HepG2 (cell line): ENCODE data around the gene C1orf35. TPM values are rescaled to one million over a fixed set of nuclear protein-coding genes. Genes with fewer than 3 reads are reported as not detected.

Source experiments
- ATAC-seq: fragments of 200-7000 bp; cut with Tn5 transposase; 3 replicates; pipeline ENCODE4 v1.9.1; 2020; ENCODE audit warnings: mild to moderate bottlenecking, moderate library complexity
- BruUV-seq: library from RNA; stranded (reverse); fragments of 400-500 nt; replicated peaks from 2 replicates; lab custom pipeline; 2021; lab: Mats Ljungman, UMichigan
- CTCF ChIA-PET: fragments of 300-600 bp; formaldehyde crosslinking; extraction: SDS; loops from one replicate; lab custom pipeline; 2021; ENCODE audit warnings: low total read pairs, inconsistent platforms, low intra/inter-chr PET ratio; lab: Yijun Ruan, JAX
- POLR2A ChIA-PET: fragments of 350-600 bp; sonication (Branson Sonifier 250); formaldehyde crosslinking; loops from one replicate; lab custom pipeline; 2020; ENCODE audit warnings: antibody characterized with exemption, inconsistent platforms; lab: Yijun Ruan, JAX
- DNase-seq: peaks from one replicate; pipeline ENCODE4 v3.0.0-alpha.2; 2015; ENCODE audit warnings: low spot score
- FAIRE-seq: peaks from 3 replicates; lab custom pipeline; 2011; peaks lifted over from hg19 to GRCh38; lab: Jason Lieb, UNC
- H2AFZ ChIP-seq: one replicate; pipeline ENCODE4 v1.6.1; 2011; ENCODE audit warnings: low read length, inconsistent platforms
- H3K27ac ChIP-seq: fragments of 300-600 bp; 3 replicates; pipeline ENCODE4 v1.8.0; 2011; ENCODE audit warnings: mixed run types, mild to moderate bottlenecking, mixed read lengths, low read length, inconsistent platforms; ENCODE audit not compliant: insufficient read depth; ENCODE audit errors: extremely low read length
- H3K27me3 ChIP-seq, 2 experiments: fragments of 200-600 bp in 1 of 2; 2 replicates in 1 of 2; 3 replicates in 1 of 2; pipeline versions ENCODE4 v1.6.0 to v1.8.0; 2011; ENCODE audit warnings: low read length in 2 of 2, mild to moderate bottlenecking in 2 of 2, moderate library complexity in 2 of 2, inconsistent platforms in 1 of 2; ENCODE audit not compliant: insufficient read depth in 2 of 2, control insufficient read depth in 1 of 2
- H3K36me3 ChIP-seq, 2 experiments: fragments of 200-600 bp in 1 of 2; replicated peaks in 1 of 2; 2 replicates in 1 of 2; 3 replicates in 1 of 2; pipeline versions ENCODE4 v1.5.1 to v1.8.0; 2011; ENCODE audit warnings: low read length in 2 of 2, inconsistent platforms in 1 of 2; ENCODE audit not compliant: insufficient read depth in 2 of 2, control insufficient read depth in 1 of 2
- H3K4me1 ChIP-seq: 2 replicates; pipeline ENCODE4 v1.5.1; 2012; ENCODE audit warnings: low read length, inconsistent platforms; ENCODE audit not compliant: insufficient read depth
- H3K4me2 ChIP-seq: 2 replicates; pipeline ENCODE4 v1.6.0; 2011; ENCODE audit warnings: low read depth, low read length, inconsistent platforms
- H3K4me3 ChIP-seq, 3 experiments: fragments of 200-600 bp in 1 of 3; sonication (generic), shearing (Covaris generic) in 1 of 3; replicated peaks in 1 of 3; 2 replicates each; pipeline ENCODE4 v1.5.1; 2011 to 2016; ENCODE audit warnings: low read length in 3 of 3, inconsistent platforms in 2 of 3, low read depth in 2 of 3, mild to moderate bottlenecking in 2 of 3, control low read depth in 1 of 3, mixed read lengths in 1 of 3; ENCODE audit not compliant: insufficient read depth in 1 of 3
- H3K79me2 ChIP-seq: one replicate; pipeline ENCODE4 v1.6.1; 2011; ENCODE audit warnings: low read length, inconsistent platforms; ENCODE audit not compliant: insufficient read depth
- H3K9ac ChIP-seq: 2 replicates; pipeline ENCODE4 v1.6.0; 2011; ENCODE audit warnings: mild to moderate bottlenecking, low read depth, low read length, inconsistent platforms; ENCODE audit not compliant: insufficient read depth
- H3K9me3 ChIP-seq: 2 replicates; pipeline ENCODE4 v1.5.1; 2012; ENCODE audit warnings: mild to moderate bottlenecking, low read length
- H4K20me1 ChIP-seq: 2 replicates; pipeline ENCODE4 v1.6.0; 2011; ENCODE audit warnings: inconsistent platforms, mild to moderate bottlenecking, low read length, moderate library complexity; ENCODE audit not compliant: insufficient read depth
- ARNT2 ChIP-seq: sonication (generic); formaldehyde crosslinking; IDR thresholded peaks from 2 replicates; pipeline ENCODE4 v1.8.0; 2022; ENCODE audit warnings: mild to moderate bottlenecking, low read depth, missing genetic modification reagents, moderate library complexity
- KDM5B ChIP-seq: sonication (generic); formaldehyde crosslinking; IDR thresholded peaks from 2 replicates; pipeline ENCODE4 v1.4.0; 2020; ENCODE audit warnings: missing genetic modification reagents, mild to moderate bottlenecking, borderline replicate concordance
- NR3C1 ChIP-seq: sonication (generic); formaldehyde crosslinking; IDR thresholded peaks from 2 replicates; pipeline ENCODE4 v1.4.0; 2020; ENCODE audit warnings: missing genetic modification reagents
- PHF20 ChIP-seq: sonication (generic); formaldehyde crosslinking; IDR thresholded peaks from 2 replicates; pipeline ENCODE4 v1.5.0; 2020; ENCODE audit warnings: mild to moderate bottlenecking, missing genetic modification reagents
- SALL1 ChIP-seq: sonication (generic); formaldehyde crosslinking; IDR thresholded peaks from 2 replicates; pipeline ENCODE4 v1.8.0; 2022; ENCODE audit warnings: mild to moderate bottlenecking, missing genetic modification reagents
- SOX5 ChIP-seq: IDR thresholded peaks from 2 replicates; pipeline ENCODE4 v1.6.1; 2016; ENCODE audit warnings: borderline replicate concordance
- TBX2 ChIP-seq: sonication (generic); formaldehyde crosslinking; IDR thresholded peaks from 2 replicates; pipeline ENCODE4 v1.5.0; 2020; ENCODE audit warnings: missing genetic modification reagents, mild to moderate bottlenecking, borderline replicate concordance
- TGIF2 ChIP-seq: IDR thresholded peaks from 2 replicates; pipeline ENCODE4 v1.6.1; 2016; ENCODE audit warnings: control low read depth, missing compliant biosample characterization
- ZNF550 ChIP-seq: sonication (generic); formaldehyde crosslinking; IDR thresholded peaks from 2 replicates; pipeline ENCODE4 v1.4.0; 2020; ENCODE audit warnings: mild to moderate bottlenecking, missing genetic modification reagents, borderline replicate concordance
- ZNF569 ChIP-seq: sonication (generic); formaldehyde crosslinking; IDR thresholded peaks from 2 replicates; pipeline ENCODE4 v1.5.0; 2020; ENCODE audit warnings: mild to moderate bottlenecking, missing genetic modification reagents, moderate library complexity, borderline replicate concordance
- ZNF713 ChIP-seq: sonication (generic); formaldehyde crosslinking; IDR thresholded peaks from 2 replicates; pipeline ENCODE4 v1.4.0; 2020; ENCODE audit warnings: mild to moderate bottlenecking, missing genetic modification reagents
- ZNF782 ChIP-seq: sonication (generic); formaldehyde crosslinking; IDR thresholded peaks from 2 replicates; pipeline ENCODE4 v1.4.0; 2020; ENCODE audit warnings: missing genetic modification reagents, mild to moderate bottlenecking, borderline replicate concordance
- WGBS: methylation state at CpG from one replicate; pipeline ENCODE4 v1.1.6; 2017; ENCODE audit warnings: low lambda C conversion rate; 5-methylcytosine and 5-hydroxymethylcytosine counted together
- in situ Hi-C: cut with HindIII; loops from 2 replicates; pipeline ENCODE4 v1.10.0; 2017; ENCODE audit warnings: low pct_unique_long_range_greater_than_20kb; ENCODE audit not compliant: extremely low pct_ligation_motif_present
- intact Hi-C: fragments of 100-400 bp; cut with micrococcal nuclease; formaldehyde crosslinking; loops from one replicate; pipeline ENCODE4 v1.10.0; 2022; ENCODE audit not compliant: unreplicated experiment
- polyA plus RNA-seq, 8 experiments: library from polyadenylated mRNA; depleted of rRNA in 3 of 8; stranded (reverse) in 7 of 8; unstranded in 1 of 8; fragments of >200 nt; fragmentation: Illumina TruSeq in 4 of 8; extraction: Trizol in 4 of 8; gene quantifications; 2 replicates each; pipeline versions ENCODE4 v1.2.1 to v1.2.3, GENCODE V29; 2011 to 2016; ENCODE audit warnings: low read depth in 4 of 8, missing spikeins in 1 of 8, mixed read lengths in 1 of 8; ENCODE audit not compliant: insufficient read depth in 1 of 8
- total RNA-seq, 5 experiments: library from RNA; depleted of rRNA; stranded (reverse); fragments of >200 nt; fragmentation: Illumina TruSeq; extraction: Trizol; gene quantifications; 2 replicates each; pipeline ENCODE4 v1.2.3, GENCODE V29; 2016; ENCODE audit warnings: low read depth in 1 of 5
- TF ChIP-seq, protein P1 (sequence below): sonication (generic); formaldehyde crosslinking; IDR thresholded peaks from 2 replicates; pipeline ENCODE4 v1.5.1; 2020; ENCODE audit warnings: missing genetic modification reagents, mild to moderate bottlenecking, borderline replicate concordance
- TF ChIP-seq, protein P2 (sequence below): sonication (generic); formaldehyde crosslinking; IDR thresholded peaks from 2 replicates; pipeline ENCODE4; 2020; ENCODE audit warnings: missing genetic modification reagents, mild to moderate bottlenecking, borderline replicate concordance

The C1orf35 gene
- total and polyA plus RNA-seq, 2 of the 13 experiments (the other 11 are each of a cell fraction or from before 2014, with no cell fraction given), result 8.1 to 19.3 TPM

DNA sequence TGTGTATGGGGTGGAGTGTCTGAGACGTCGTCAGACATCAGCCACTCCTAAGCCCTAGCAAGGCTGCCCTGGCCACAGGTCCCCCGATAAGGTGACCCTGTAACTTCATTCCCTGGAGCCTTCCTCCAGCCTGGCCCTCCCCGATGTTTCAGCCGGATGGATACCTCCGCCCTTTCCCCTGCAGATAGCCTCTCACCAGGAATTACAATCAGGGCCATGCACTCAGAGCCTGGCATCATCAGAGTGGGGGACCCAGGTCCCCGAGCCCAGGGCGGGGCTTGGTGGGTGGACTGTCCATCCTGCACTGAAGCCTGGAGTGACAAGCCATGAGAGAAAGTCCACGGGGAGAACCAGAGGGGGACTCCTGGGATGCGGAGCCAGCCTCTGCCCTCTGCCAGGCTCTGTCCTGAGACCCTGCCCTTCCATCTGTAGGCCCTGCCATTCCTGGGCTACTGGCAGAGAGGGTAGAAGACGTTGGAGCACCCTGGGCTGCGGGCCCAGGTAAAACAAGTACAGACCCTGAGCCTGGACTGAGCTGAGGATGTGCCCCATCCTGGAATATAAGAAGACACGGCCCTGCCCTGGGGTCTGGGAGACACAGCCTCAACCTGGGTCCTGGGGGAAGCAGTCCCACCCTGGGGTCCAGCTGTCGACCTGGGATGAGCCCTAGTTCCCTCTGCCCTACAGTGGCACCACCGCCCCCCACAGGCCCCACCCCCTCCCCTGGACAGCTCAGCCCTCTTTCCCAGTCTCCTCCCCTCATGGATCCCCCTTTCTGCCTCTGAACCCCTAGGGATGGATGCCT lies 37.4 kb downstream of the C1orf35 start:
- Histone ChIP-seq H3K4me3 (no peak overlapping the region), H2AFZ (no peak overlapping the region), H3K9ac (no peak overlapping the region), H3K27me3 (peaks cover 10 to 44% of the 10 kb centered on the region in 2 experiments; a peak in 4 of 5 replicates), H3K79me2 (no peaks in the 10 kb centered on the region)
- ATAC-seq (no peak), DNase-seq (no peak)
- intact Hi-C loops, result no loop called here
- BruUV-seq, result no TSS peak
- WGBS, result 21% methylated on average over 6 of the region's 15 CpGs
- CTCF ChIA-PET, result no interaction called here
- TF ChIP-seq ZNF550 (no peak), KDM5B (CRISPR knock-in tag) (no peak), TGIF2 (CRISPR knock-in tag) (no peak), SOX5 (CRISPR knock-in tag) (no peak), ZNF569 (CRISPR knock-in tag) (no peak), ZNF782 (CRISPR knock-in tag) (no peak), SALL1 (no peak), NR3C1 (CRISPR knock-in tag) (no peak), TBX2 (CRISPR knock-in tag) (no peak), ARNT2 (CRISPR knock-in tag) (no peak), ZNF713 (no peak), PHF20 (CRISPR knock-in tag) (no peak)
- TF ChIP-seq, protein P1, sequence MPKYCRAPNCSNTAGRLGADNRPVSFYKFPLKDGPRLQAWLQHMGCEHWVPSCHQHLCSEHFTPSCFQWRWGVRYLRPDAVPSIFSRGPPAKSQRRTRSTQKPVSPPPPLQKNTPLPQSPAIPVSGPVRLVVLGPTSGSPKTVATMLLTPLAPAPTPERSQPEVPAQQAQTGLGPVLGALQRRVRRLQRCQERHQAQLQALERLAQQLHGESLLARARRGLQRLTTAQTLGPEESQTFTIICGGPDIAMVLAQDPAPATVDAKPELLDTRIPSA (CRISPR knock-in tag), result no peak
- TF ChIP-seq, protein P2, sequence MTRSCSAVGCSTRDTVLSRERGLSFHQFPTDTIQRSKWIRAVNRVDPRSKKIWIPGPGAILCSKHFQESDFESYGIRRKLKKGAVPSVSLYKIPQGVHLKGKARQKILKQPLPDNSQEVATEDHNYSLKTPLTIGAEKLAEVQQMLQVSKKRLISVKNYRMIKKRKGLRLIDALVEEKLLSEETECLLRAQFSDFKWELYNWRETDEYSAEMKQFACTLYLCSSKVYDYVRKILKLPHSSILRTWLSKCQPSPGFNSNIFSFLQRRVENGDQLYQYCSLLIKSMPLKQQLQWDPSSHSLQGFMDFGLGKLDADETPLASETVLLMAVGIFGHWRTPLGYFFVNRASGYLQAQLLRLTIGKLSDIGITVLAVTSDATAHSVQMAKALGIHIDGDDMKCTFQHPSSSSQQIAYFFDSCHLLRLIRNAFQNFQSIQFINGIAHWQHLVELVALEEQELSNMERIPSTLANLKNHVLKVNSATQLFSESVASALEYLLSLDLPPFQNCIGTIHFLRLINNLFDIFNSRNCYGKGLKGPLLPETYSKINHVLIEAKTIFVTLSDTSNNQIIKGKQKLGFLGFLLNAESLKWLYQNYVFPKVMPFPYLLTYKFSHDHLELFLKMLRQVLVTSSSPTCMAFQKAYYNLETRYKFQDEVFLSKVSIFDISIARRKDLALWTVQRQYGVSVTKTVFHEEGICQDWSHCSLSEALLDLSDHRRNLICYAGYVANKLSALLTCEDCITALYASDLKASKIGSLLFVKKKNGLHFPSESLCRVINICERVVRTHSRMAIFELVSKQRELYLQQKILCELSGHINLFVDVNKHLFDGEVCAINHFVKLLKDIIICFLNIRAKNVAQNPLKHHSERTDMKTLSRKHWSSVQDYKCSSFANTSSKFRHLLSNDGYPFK (CRISPR knock-in tag), result no peak
- TF ChIP-seq, all 625 proteins: peak for 0
- H3K27ac ChIP-seq, result no peak overlapping the region
- no peak for FAIRE-seq
- H4K20me1 ChIP-seq, result no peaks in the 10 kb centered on the region
- H3K9me3 ChIP-seq, result no peaks in the 10 kb centered on the region
- H3K4me2 ChIP-seq, result no peak overlapping the region
- H3K4me1 ChIP-seq, result no peaks in the 10 kb centered on the region
- no peaks in the 10 kb centered on the region for H3K36me3 ChIP-seq
- POLR2A ChIA-PET, result no interaction called here
- in situ Hi-C loops, result no loop called here
